CD4-positive, alpha-beta T cell (primary cell): ENCODE results near the gene LTB4R. TPM values are rescaled to one million over a fixed set of nuclear protein-coding genes. Genes with fewer than 3 reads are reported as not detected.
A peak's percentile ranks its signal among the peaks of the same experiment; 100 is the strongest.

ENCODE experiments used
- ATAC-seq: fragments of 200-7000 bp; cut with Tn5 transposase; one replicate; pipeline ENCODE4 v1.10.0; 2022; ENCODE audit warnings: mild to moderate bottlenecking; ENCODE audit not compliant: poor library complexity
- CTCF ChIA-PET: fragments of 350-600 bp; sonication (Branson Sonifier 250); formaldehyde crosslinking; loops from one replicate; lab custom pipeline; 2021; ENCODE audit warnings: antibody characterized with exemption, inconsistent platforms; lab: Charles Lee
- POLR2A ChIA-PET: fragments of 350-600 bp; sonication (Branson Sonifier 250); formaldehyde crosslinking; loops from one replicate; lab custom pipeline; 2021; ENCODE audit warnings: antibody characterized with exemption, inconsistent platforms; lab: Charles Lee
- DNase-seq, 14 experiments: peaks; one replicate each; pipeline ENCODE4 v3.0.0-alpha.2; 2013 to 2020; ENCODE audit warnings: mixed read lengths in 2 of 14
- H3K27ac ChIP-seq, 2 donors: one replicate each; pipeline versions ENCODE4 v1.5.1 to v1.7.0; 2013; ENCODE audit warnings: low read length in 2 of 2, low read depth in 1 of 2, mild to moderate bottlenecking in 1 of 2
- H3K27me3 ChIP-seq, 2 experiments: 1 replicate in 1 of 2; 2 replicates in 1 of 2; pipeline versions ENCODE4 v1.6.1 to v1.7.0; 2013; ENCODE audit warnings: low read length in 2 of 2, control low read depth in 1 of 2, mild to moderate bottlenecking in 1 of 2, moderate library complexity in 1 of 2; ENCODE audit not compliant: insufficient read depth in 2 of 2, control insufficient read depth in 1 of 2
- H3K36me3 ChIP-seq: one replicate; pipeline ENCODE4 v1.6.1; 2013; ENCODE audit warnings: low read length, control low read depth; ENCODE audit not compliant: insufficient read depth
- H3K4me1 ChIP-seq: one replicate; pipeline ENCODE4 v1.6.1; 2013; ENCODE audit warnings: low read length, control low read depth; ENCODE audit not compliant: insufficient read depth
- H3K4me3 ChIP-seq: one replicate; pipeline ENCODE4 v1.5.1; 2013; ENCODE audit warnings: mild to moderate bottlenecking, low read length, moderate library complexity
- H3K9me3 ChIP-seq, 2 experiments: 1 replicate in 1 of 2; 2 replicates in 1 of 2; pipeline versions ENCODE4 v1.6.1 to v1.7.0; 2013; ENCODE audit warnings: low read length in 2 of 2, mild to moderate bottlenecking in 2 of 2, control low read depth in 1 of 2, moderate library complexity in 1 of 2; ENCODE audit not compliant: control insufficient read depth in 1 of 2, insufficient read depth in 1 of 2
- H3K27ac Mint-ChIP-seq: one replicate; pipeline ENCODE4 v1.8.0; 2020; ENCODE audit warnings: mixed read lengths
- H3K27me3 Mint-ChIP-seq: one replicate; pipeline ENCODE4 v1.8.0; 2021; ENCODE audit warnings: mixed read lengths
- H3K36me3 Mint-ChIP-seq: one replicate; pipeline ENCODE4 v1.8.0; 2021; ENCODE audit warnings: low read depth, mixed read lengths
- H3K4me1 Mint-ChIP-seq: one replicate; pipeline ENCODE4 v1.8.0; 2021; ENCODE audit warnings: low read depth, mixed read lengths
- H3K4me3 Mint-ChIP-seq: one replicate; pipeline ENCODE4 v1.8.0; 2020; ENCODE audit warnings: mild to moderate bottlenecking, mixed read lengths
- H3K9me3 Mint-ChIP-seq: one replicate; pipeline ENCODE4 v1.8.0; 2020; ENCODE audit warnings: mixed read lengths
- intact Hi-C, 2 experiments: fragments of 100-400 bp; cut with DNase I in 1 of 2; cut with micrococcal nuclease in 1 of 2; formaldehyde crosslinking; loops; one replicate each; pipeline versions ENCODE4 v1.15.1 to v1.9.0; 2023 to 2025; cut with DNase I, micrococcal nuclease
- total RNA-seq, 174 experiments: library from RNA in 2 of 174; stranded (reverse) in 2 of 174; gene quantifications; one replicate each; pipeline ENCODE4 v1.2.3 and lab custom pipeline; 2021 to 2026
- TF ChIP-seq, protein P1 (sequence below): fragments of 200-600 bp; IDR thresholded peaks from one replicate; pipeline ENCODE4 v1.8.0; 2022; ENCODE audit warnings: antibody characterized with exemption, mild to moderate bottlenecking

The LTB4R gene
- total RNA-seq, 2 experiments from 2014 or later: 15.6 to 18.3 TPM

DNA sequence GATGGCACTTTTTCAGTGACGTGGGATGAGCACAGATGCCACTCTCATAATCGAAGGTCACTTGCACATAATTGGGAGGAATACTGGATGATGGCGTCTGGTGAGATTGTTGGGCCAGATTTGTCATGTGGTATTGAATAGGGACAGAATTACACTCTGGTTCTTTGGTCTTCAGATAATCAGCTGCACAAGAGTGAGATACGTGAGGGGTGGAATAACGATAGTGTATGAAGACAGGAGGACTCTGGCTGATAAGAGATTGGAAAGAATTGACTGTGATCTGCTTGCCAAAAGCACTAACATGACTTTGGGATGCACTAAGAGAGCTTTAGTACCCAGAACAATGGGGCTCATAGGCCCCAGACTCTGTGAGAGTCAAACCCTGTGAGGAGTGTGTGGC lies 32.9 kb upstream of the LTB4R start:
- DNase-seq: no peak
- H3K4me1 ChIP-seq: peaks cover 49% of the 10 kb centered on the region

DNA sequence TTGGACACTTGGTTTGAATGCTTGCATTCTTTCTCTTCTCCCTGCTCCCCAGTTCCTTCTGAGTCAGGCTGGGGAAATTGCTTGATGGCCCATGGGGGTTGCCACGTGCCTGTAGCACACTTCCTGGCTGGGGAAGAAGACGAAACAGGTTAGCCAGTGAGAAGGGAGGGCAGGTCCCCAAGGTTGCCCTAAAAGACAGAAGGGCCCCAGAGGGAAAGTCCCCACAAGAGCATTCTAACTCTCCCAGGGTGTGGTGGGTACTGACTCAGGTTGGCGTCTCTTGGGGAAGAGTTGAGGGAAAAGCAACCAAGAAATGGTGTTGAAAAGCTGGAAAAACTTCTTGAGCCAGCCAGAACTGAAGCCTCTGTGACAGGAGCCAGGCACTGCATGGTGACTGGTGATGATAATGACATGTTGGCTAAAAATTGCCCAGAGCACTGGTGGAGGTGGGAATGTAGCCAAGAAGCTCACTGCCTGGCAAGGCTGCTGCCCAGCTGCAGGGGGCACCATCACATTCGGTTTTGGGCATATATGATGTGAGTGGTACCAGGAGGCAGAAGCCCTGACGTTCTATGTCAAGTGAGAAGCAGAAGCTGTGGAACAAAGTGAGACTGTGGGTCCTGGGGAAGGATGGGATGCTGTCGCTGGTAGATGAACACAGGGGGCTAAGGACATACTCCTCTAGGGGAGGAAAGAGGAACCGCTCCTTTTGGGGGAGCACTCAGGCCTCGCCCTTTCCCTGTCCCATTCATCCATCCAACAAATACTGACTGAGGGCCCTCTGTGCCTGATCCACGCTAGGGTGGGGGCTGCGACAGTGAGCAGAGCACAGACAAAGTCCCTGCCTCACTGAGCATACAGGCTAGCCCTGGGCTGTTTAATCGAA lies 31.8 kb upstream of the LTB4R start:
- H3K36me3 ChIP-seq: no peaks in the 10 kb centered on the region
- Mint-ChIP-seq H3K36me3 (no peaks in the 10 kb centered on the region), H3K4me1 (peaks cover 33% of the 10 kb centered on the region), H3K9me3 (no peaks in the 10 kb centered on the region), H3K27ac (peak overlapping the region; percentile 81), H3K27me3 (no peaks in the 10 kb centered on the region), H3K4me3 (no peak overlapping the region)
- POLR2A ChIA-PET: interaction anchor here (0.5 to 1.1 kb wide), 4 partner anchors 8 to 164 kb away, joined by 3 read pairs; partner anchors contain the start of gene RABGGTA
- peak overlapping the region in 1 of 2 donors; percentile 33 for H3K27ac ChIP-seq
- H3K4me3 ChIP-seq: no peak overlapping the region
- TF ChIP-seq, protein P1, sequence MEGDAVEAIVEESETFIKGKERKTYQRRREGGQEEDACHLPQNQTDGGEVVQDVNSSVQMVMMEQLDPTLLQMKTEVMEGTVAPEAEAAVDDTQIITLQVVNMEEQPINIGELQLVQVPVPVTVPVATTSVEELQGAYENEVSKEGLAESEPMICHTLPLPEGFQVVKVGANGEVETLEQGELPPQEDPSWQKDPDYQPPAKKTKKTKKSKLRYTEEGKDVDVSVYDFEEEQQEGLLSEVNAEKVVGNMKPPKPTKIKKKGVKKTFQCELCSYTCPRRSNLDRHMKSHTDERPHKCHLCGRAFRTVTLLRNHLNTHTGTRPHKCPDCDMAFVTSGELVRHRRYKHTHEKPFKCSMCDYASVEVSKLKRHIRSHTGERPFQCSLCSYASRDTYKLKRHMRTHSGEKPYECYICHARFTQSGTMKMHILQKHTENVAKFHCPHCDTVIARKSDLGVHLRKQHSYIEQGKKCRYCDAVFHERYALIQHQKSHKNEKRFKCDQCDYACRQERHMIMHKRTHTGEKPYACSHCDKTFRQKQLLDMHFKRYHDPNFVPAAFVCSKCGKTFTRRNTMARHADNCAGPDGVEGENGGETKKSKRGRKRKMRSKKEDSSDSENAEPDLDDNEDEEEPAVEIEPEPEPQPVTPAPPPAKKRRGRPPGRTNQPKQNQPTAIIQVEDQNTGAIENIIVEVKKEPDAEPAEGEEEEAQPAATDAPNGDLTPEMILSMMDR: no peak
- CTCF ChIA-PET: interaction anchor here (0.8 to 4.4 kb wide), 5 partner anchors 9 to 162 kb away, joined by 3 to 24 read pairs (median 8); partner anchors contain the start of genes DHRS1, NOP9, RABGGTA and TINF2
- no peaks in the 10 kb centered on the region for H3K9me3 ChIP-seq
- ATAC-seq (peak; percentile 84), DNase-seq (peak in 12 of 14 experiments; percentile 23 to 87 (median 40))
- peaks cover 38% of the 10 kb centered on the region for H3K4me1 ChIP-seq
- intact Hi-C loops: loop anchor here in 1 of 2 experiments (1.0 kb wide), 1 partner anchor 18 kb away; no protein-coding TSS in a partner anchor
- H3K27me3 ChIP-seq: no peaks in the 10 kb centered on the region

More for the DNA sequence above, 32.9 kb upstream of the LTB4R start:
- Mint-ChIP-seq H3K4me1 (peaks cover 44% of the 10 kb centered on the region), H3K27me3 (no peaks in the 10 kb centered on the region), H3K4me3 (no peak overlapping the region), H3K36me3 (no peaks in the 10 kb centered on the region), H3K27ac (peak overlapping the region; percentile 81), H3K9me3 (no peaks in the 10 kb centered on the region)
- H3K9me3 ChIP-seq: no peaks in the 10 kb centered on the region
- ChIA-PET POLR2A (no interaction called here), CTCF (interaction anchor here (4.0 to 4.4 kb wide), 2 partner anchors 8 to 19 kb away, joined by 20 to 24 read pairs; partner anchors contain the start of genes DHRS1, NOP9 and RABGGTA)
- no peak for ATAC-seq
- H3K27ac ChIP-seq: no peak overlapping the region
- H3K27me3 ChIP-seq: no peaks in the 10 kb centered on the region
- H3K4me3 ChIP-seq: no peak overlapping the region
- TF ChIP-seq, protein P1: no peak
- intact Hi-C loops: no loop called here
- H3K36me3 ChIP-seq: no peaks in the 10 kb centered on the region

DNA sequence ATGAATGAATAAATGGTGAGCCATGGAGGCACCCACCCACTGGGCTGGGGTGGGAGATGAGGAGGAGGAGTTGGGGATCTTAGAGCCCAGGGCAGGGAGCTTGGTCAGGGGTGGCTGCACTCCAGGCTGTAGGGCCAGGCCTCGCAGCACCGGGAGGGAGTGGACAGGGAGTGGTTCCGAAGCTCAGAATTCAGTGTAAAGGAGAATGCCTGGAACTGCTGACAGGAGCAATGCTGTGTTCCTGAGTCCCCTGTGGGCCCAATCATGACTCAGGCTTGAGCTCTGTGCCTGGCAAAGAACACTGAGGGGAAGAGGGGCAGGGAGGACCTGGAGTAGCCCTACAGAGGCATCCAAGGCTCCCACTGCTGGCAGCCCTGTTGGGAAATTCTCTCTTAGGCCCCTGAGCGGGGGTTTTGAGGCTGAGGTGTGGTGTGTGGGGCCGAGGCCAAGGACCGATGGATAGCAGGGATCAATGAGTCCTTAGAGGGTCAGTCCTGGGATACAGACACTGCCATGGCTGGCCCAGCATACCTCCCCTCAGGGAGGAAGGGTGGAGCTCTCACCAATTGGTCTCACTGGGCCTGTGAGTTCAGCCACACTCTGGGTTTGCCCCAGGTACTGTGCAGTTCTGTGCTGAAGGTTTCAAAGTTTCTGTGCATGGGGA lies 30.4 kb upstream of the LTB4R start:
- H3K27ac Mint-ChIP-seq: no peak overlapping the region
- TF ChIP-seq, protein P1: no peak
- CTCF ChIA-PET: interaction anchor here (4.0 to 4.4 kb wide), 2 partner anchors 11 to 17 kb away, joined by 20 to 24 read pairs; partner anchors contain the start of genes DHRS1, NOP9 and RABGGTA

More for the DNA sequence above, 30.4 kb upstream of the LTB4R start:
- H3K27me3 ChIP-seq: no peaks in the 10 kb centered on the region
- no peak overlapping the region for H3K27ac ChIP-seq
- ATAC-seq (no peak), DNase-seq (no peak)
- Mint-ChIP-seq H3K36me3 (no peaks in the 10 kb centered on the region), H3K4me3 (no peak overlapping the region), H3K9me3 (no peaks in the 10 kb centered on the region), H3K27me3 (no peaks in the 10 kb centered on the region), H3K4me1 (peaks cover 33% of the 10 kb centered on the region)
- H3K4me3 ChIP-seq: no peak overlapping the region
- peaks cover 28% of the 10 kb centered on the region for H3K4me1 ChIP-seq
- no peaks in the 10 kb centered on the region for H3K9me3 ChIP-seq
- intact Hi-C loops: no loop called here
- H3K36me3 ChIP-seq: no peaks in the 10 kb centered on the region
- POLR2A ChIA-PET: no interaction called here
